Keratinocyte (primary cell): Measurements from ENCODE around the gene FAM78B. TPM values are rescaled to one million over a fixed set of nuclear protein-coding genes. Genes with fewer than 3 reads are reported as not detected.

Experiments
- DNase-seq: peaks from one replicate; pipeline ENCODE4 v3.0.0-alpha.2; 2011; ENCODE audit warnings: low read depth, missing footprints, low spot score
- FAIRE-seq: peaks from 2 replicates; lab custom pipeline; 2011; peaks lifted over from hg19 to GRCh38; lab: Jason Lieb, UNC
- H2AFZ ChIP-seq: 2 replicates; pipeline ENCODE4 v1.6.0; 2012; ENCODE audit warnings: low read length, control low read depth, inconsistent platforms; ENCODE audit not compliant: control insufficient read depth
- H3K27ac ChIP-seq: 2 replicates; pipeline ENCODE4 v1.5.1; 2011; ENCODE audit warnings: low read length; ENCODE audit not compliant: control insufficient read depth, insufficient read depth
- H3K27me3 ChIP-seq: 3 replicates; pipeline ENCODE4 v1.6.0; 2011; ENCODE audit warnings: low read length; ENCODE audit not compliant: control insufficient read depth, insufficient read depth; ENCODE audit errors: extremely low read depth
- H3K36me3 ChIP-seq, 2 experiments: 2 replicates in 1 of 2; 3 replicates in 1 of 2; pipeline ENCODE4 v1.5.1; 2011; ENCODE audit warnings: low read length in 2 of 2, mild to moderate bottlenecking in 1 of 2; ENCODE audit not compliant: control insufficient read depth in 2 of 2, insufficient read depth in 2 of 2; ENCODE audit errors: extremely low read depth in 1 of 2
- H3K4me1 ChIP-seq: 3 replicates; pipeline ENCODE4 v1.5.1; 2011; ENCODE audit warnings: low read length; ENCODE audit not compliant: control insufficient read depth, insufficient read depth; ENCODE audit errors: extremely low read depth
- H3K4me2 ChIP-seq: 3 replicates; pipeline ENCODE4 v1.6.0; 2011; ENCODE audit warnings: low read depth, low read length; ENCODE audit not compliant: control insufficient read depth, insufficient read depth; ENCODE audit errors: extremely low read depth
- H3K4me3 ChIP-seq, 3 experiments: fragments of 200-600 bp in 1 of 3; sonication (generic) in 1 of 3; 2 replicates in 2 of 3; 3 replicates in 1 of 3; pipeline ENCODE4 v1.5.1; 2011 to 2016; ENCODE audit warnings: low read length in 3 of 3, mild to moderate bottlenecking in 3 of 3, control low read depth in 2 of 3, inconsistent platforms in 1 of 3, low read depth in 1 of 3, mixed read lengths in 1 of 3, mixed run types in 1 of 3, moderate library complexity in 1 of 3; ENCODE audit not compliant: control insufficient read depth in 2 of 3, insufficient read depth in 2 of 3; ENCODE audit errors: extremely low read depth in 1 of 3
- H3K79me2 ChIP-seq: 2 replicates; pipeline ENCODE4 v1.6.0; 2012; ENCODE audit warnings: low read length; ENCODE audit not compliant: control insufficient read depth, insufficient read depth
- H3K9ac ChIP-seq: 3 replicates; pipeline ENCODE4 v1.6.0; 2011; ENCODE audit warnings: low read length; ENCODE audit not compliant: control insufficient read depth, insufficient read depth; ENCODE audit errors: extremely low read depth
- H3K9me1 ChIP-seq: 3 replicates; pipeline ENCODE4 v1.6.0; 2011; ENCODE audit warnings: low read length; ENCODE audit not compliant: control insufficient read depth, insufficient read depth; ENCODE audit errors: extremely low read depth
- H3K9me3 ChIP-seq: 2 replicates; pipeline ENCODE4 v1.5.1; 2012; ENCODE audit warnings: low read depth, low read length; ENCODE audit not compliant: control insufficient read depth
- H4K20me1 ChIP-seq: 3 replicates; pipeline ENCODE4 v1.6.0; 2011; ENCODE audit warnings: low read length; ENCODE audit not compliant: control insufficient read depth, insufficient read depth; ENCODE audit errors: extremely low read depth
- CTCF ChIP-seq, 3 experiments: IDR thresholded peaks in 1 of 3; conservative IDR thresholded peaks in 1 of 3; optimal IDR thresholded peaks in 1 of 3; 2 replicates in 2 of 3; 3 replicates in 1 of 3; pipeline versions ENCODE3 to v1.5.1; 2011; ENCODE audit warnings: low read length in 3 of 3, mild to moderate bottlenecking in 3 of 3, moderate library complexity in 2 of 3, control low read depth in 1 of 3, inconsistent platforms in 1 of 3; ENCODE audit not compliant: insufficient read depth in 2 of 3; ENCODE audit errors: extremely low read depth in 1 of 3
- EZH2 ChIP-seq: IDR thresholded peaks from one replicate; pipeline ENCODE4 v1.6.1; 2012; ENCODE audit warnings: inconsistent platforms, mild to moderate bottlenecking, low read length, moderate library complexity
- dilution Hi-C: fragments of 300-500 bp; cut with MboI; formaldehyde crosslinking; loops from one replicate; pipeline ENCODE4 v1.7.0; 2020; ENCODE audit warnings: low sequenced_read_pairs; ENCODE audit not compliant: extremely low pct_ligation_motif_present
- polyA plus RNA-seq, 5 experiments: library from polyadenylated mRNA; depleted of rRNA in 3 of 5; stranded (reverse) in 3 of 5; stranded (forward) in 1 of 5; unstranded in 1 of 5; fragments of >200 nt; gene quantifications; 1 replicate in 1 of 5; 2 replicates in 3 of 5; 3 replicates in 1 of 5; pipeline versions ENCODE4 v1.2.1 to v1.2.3, GENCODE V29; 2011 to 2012; ENCODE audit warnings: missing spikeins in 2 of 5, low read depth in 1 of 5, low replicate concordance in 1 of 5

FAM78B gene
- polyA plus RNA-seq, 1 donor (not counting 4 experiments of a cell fraction or from before 2014, with no cell fraction given) = 0.07 TPM

GRCh38 chr1:166185526-166185925 lies 18.7 kb upstream of the FAM78B start:
- no peak for TF ChIP-seq CTCF (optimal IDR thresholded peaks at IDR 0.05 in 1 of 3, IDR thresholded peaks at IDR 0.05 in 1 of 3, conservative IDR thresholded peaks at IDR 0.05 in 1 of 3; ENCODE audit: extremely low read depth in 1 of 3, insufficient read depth in 2 of 3, low read length in 3 of 3)
- no peak for TF ChIP-seq EZH2
- H3K9me3 ChIP-seq = no peaks in the 10 kb centered on the region
- no peaks in the 10 kb centered on the region for H4K20me1 ChIP-seq
- H3K4me2 ChIP-seq = no peak overlapping the region
- H3K79me2 ChIP-seq = no peaks in the 10 kb centered on the region
- no peak overlapping the region for H2AFZ ChIP-seq
- FAIRE-seq (no peak), DNase-seq (no peak)
- dilution Hi-C loops = no loop called here
- H3K9ac ChIP-seq = no peak overlapping the region
- no peaks in the 10 kb centered on the region for H3K4me1 ChIP-seq
- no peaks in the 10 kb centered on the region for H3K36me3 ChIP-seq
- H3K27me3 ChIP-seq = no peaks in the 10 kb centered on the region
- no peaks in the 10 kb centered on the region for H3K9me1 ChIP-seq
- no peak overlapping the region for H3K27ac ChIP-seq
- H3K4me3 ChIP-seq = no peak overlapping the region

GRCh38 chr1:166184897-166185296 lies 18.1 kb upstream of the FAM78B start:
- Histone ChIP-seq H3K4me3 (no peak overlapping the region), H2AFZ (no peak overlapping the region), H3K9me1 (no peaks in the 10 kb centered on the region), H3K9ac (no peak overlapping the region), H3K4me2 (no peak overlapping the region), H3K36me3 (no peaks in the 10 kb centered on the region), H3K79me2 (no peaks in the 10 kb centered on the region), H3K4me1 (no peaks in the 10 kb centered on the region), H3K27me3 (no peaks in the 10 kb centered on the region), H4K20me1 (no peaks in the 10 kb centered on the region), H3K27ac (no peak overlapping the region), H3K9me3 (no peaks in the 10 kb centered on the region)
- peak; percentile 21 for DNase-seq
- no peak for TF ChIP-seq CTCF (optimal IDR thresholded peaks at IDR 0.05 in 1 of 3, IDR thresholded peaks at IDR 0.05 in 1 of 3, conservative IDR thresholded peaks at IDR 0.05 in 1 of 3; ENCODE audit: extremely low read depth in 1 of 3, insufficient read depth in 2 of 3, low read length in 3 of 3)
- TF ChIP-seq EZH2 = no peak
- dilution Hi-C loops = no loop called here
- FAIRE-seq = no peak
